ENCODE results near the gene CLMN. TPM values are rescaled to one million over a fixed set of nuclear protein-coding genes. Genes with fewer than 3 reads are reported as not detected.

CLMN gene
- total and polyA plus RNA-seq, 2 donors (not counting 1 experiment from before 2014, with no cell fraction given) = 9.6 to 51.5 TPM

GRCh38 chr14:95218006-95218405 lies 101.7 kb downstream of the CLMN start:
- POLR2A ChIA-PET = no interaction called here
- no peak for ATAC-seq (ENCODE audit: low read depth)
- Mint-ChIP-seq H3K27ac (no peak overlapping the region), H3K4me1 (peaks cover 6% of the 10 kb centered on the region), H3K4me3 (no peak overlapping the region), H3K9me3 (ENCODE audit: insufficient read depth) (peaks cover 6% of the 10 kb centered on the region), H3K27me3 (peaks cover 2% of the 10 kb centered on the region)
- H4K20me1 ChIP-seq (ENCODE audit: control insufficient read depth, insufficient read depth, low read length, poor library complexity, severe bottlenecking) = no peaks in the 10 kb centered on the region
- no peak overlapping the region for H3K4me2 ChIP-seq (replicated peaks; ENCODE audit: low read depth, low read length, poor library complexity, severe bottlenecking)
- peaks cover 0 to 11% (median 8%) of the 10 kb centered on the region in 3 donors for H3K9me3 ChIP-seq (ENCODE audit: control extremely low read depth in 1 of 3, control insufficient read depth in 2 of 3, insufficient read depth in 1 of 3, low read length in 2 of 3)
- H3K4me3 ChIP-seq (ENCODE audit: control extremely low read depth in 1 of 5, extremely low read depth in 1 of 5, insufficient read depth in 1 of 5, low read depth in 2 of 5, low read length in 4 of 5) = no peak overlapping the region
- peaks cover 0 to 9% of the 10 kb centered on the region in 2 experiments for H3K36me3 ChIP-seq (replicated peaks in 1 of 2; ENCODE audit: control extremely low read depth in 1 of 2, control insufficient read depth in 1 of 2, extremely low read depth in 1 of 2, insufficient read depth in 2 of 2, low read length in 1 of 2)
- WGBS (ENCODE audit: insufficient coverage) = 91% methylated on average over 2 of the region's 4 CpGs
- no peaks in the 10 kb centered on the region for H3K79me2 ChIP-seq (ENCODE audit: control insufficient read depth, insufficient read depth, low read length)
- no peak overlapping the region for H2AFZ ChIP-seq (ENCODE audit: insufficient read depth, low read depth, low read length, poor library complexity, severe bottlenecking)
- no peaks in the 10 kb centered on the region for H3K27me3 ChIP-seq (replicated peaks in 1 of 4; ENCODE audit: control extremely low read depth in 1 of 4, control insufficient read depth in 3 of 4, insufficient read depth in 4 of 4, low read length in 3 of 4)
- DNase-seq = no peak
- H3K9ac ChIP-seq (ENCODE audit: low read length) = no peak overlapping the region
- no peak overlapping the region for H3K27ac ChIP-seq (ENCODE audit: low read length in 2 of 2)
- intact Hi-C loops (cut with micrococcal nuclease) = no loop called here
- CTCF ChIA-PET = interaction anchor here (0.7 kb wide), 1 partner anchor 70 kb away, joined by 3 read pairs; no protein-coding TSS in a partner anchor
- TF ChIP-seq EZH2 (IDR thresholded peaks at IDR 0.05; ENCODE audit: borderline replicate concordance, insufficient read depth, low read depth, low read length, poor library complexity, severe bottlenecking) = no peak
- TF ChIP-seq, protein P1, sequence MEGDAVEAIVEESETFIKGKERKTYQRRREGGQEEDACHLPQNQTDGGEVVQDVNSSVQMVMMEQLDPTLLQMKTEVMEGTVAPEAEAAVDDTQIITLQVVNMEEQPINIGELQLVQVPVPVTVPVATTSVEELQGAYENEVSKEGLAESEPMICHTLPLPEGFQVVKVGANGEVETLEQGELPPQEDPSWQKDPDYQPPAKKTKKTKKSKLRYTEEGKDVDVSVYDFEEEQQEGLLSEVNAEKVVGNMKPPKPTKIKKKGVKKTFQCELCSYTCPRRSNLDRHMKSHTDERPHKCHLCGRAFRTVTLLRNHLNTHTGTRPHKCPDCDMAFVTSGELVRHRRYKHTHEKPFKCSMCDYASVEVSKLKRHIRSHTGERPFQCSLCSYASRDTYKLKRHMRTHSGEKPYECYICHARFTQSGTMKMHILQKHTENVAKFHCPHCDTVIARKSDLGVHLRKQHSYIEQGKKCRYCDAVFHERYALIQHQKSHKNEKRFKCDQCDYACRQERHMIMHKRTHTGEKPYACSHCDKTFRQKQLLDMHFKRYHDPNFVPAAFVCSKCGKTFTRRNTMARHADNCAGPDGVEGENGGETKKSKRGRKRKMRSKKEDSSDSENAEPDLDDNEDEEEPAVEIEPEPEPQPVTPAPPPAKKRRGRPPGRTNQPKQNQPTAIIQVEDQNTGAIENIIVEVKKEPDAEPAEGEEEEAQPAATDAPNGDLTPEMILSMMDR (IDR thresholded peaks at IDR 0.05) = no peak
- H3K4me1 ChIP-seq (ENCODE audit: control insufficient read depth in 2 of 2, insufficient read depth in 2 of 2, low read length in 2 of 2) = no peaks in the 10 kb centered on the region

DNA sequence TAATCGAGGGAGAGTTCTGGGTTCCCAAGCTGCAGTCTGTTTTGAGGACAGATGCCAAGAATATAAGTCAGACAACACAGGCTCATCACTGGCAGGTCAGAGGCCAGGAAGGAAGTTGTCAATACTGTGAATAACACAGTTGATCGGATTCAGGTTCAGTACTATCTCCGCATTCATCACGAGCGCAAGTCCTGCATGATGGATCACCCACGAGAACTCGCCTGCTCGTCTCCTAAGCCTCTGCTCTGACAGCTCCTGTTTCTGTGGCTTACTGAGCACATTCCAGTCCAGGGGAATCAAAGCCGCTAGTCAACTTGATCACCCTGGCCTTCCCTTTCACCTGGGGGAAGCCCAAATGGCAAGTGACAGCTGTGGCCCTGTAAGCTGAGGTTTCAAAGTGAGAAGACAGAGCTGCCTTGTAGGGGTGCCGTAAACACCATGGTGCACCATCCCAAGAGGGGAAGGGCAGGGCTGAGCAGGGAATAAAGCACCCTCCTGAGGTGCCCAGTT lies 102.3 kb downstream of the CLMN start:
- Histone ChIP-seq H3K4me2 (replicated peaks; ENCODE audit: low read depth, low read length, poor library complexity, severe bottlenecking) (no peak overlapping the region), H2AFZ (ENCODE audit: insufficient read depth, low read depth, low read length, poor library complexity, severe bottlenecking) (no peak overlapping the region), H3K27ac (ENCODE audit: low read length in 2 of 2) (no peak overlapping the region), H3K36me3 (replicated peaks in 1 of 2; ENCODE audit: control extremely low read depth in 1 of 2, control insufficient read depth in 1 of 2, extremely low read depth in 1 of 2, insufficient read depth in 2 of 2, low read length in 1 of 2) (peaks cover 0 to 9% of the 10 kb centered on the region in 2 experiments), H3K9ac (ENCODE audit: low read length) (no peak overlapping the region), H3K9me3 (ENCODE audit: control extremely low read depth in 1 of 3, control insufficient read depth in 2 of 3, insufficient read depth in 1 of 3, low read length in 2 of 3) (peaks cover 0 to 11% (median 8%) of the 10 kb centered on the region in 3 donors), H3K79me2 (ENCODE audit: control insufficient read depth, insufficient read depth, low read length) (no peaks in the 10 kb centered on the region), H3K4me1 (ENCODE audit: control insufficient read depth in 2 of 2, insufficient read depth in 2 of 2, low read length in 2 of 2) (no peaks in the 10 kb centered on the region), H4K20me1 (ENCODE audit: control insufficient read depth, insufficient read depth, low read length, poor library complexity, severe bottlenecking) (no peaks in the 10 kb centered on the region), H3K4me3 (ENCODE audit: control extremely low read depth in 1 of 5, extremely low read depth in 1 of 5, insufficient read depth in 1 of 5, low read depth in 2 of 5, low read length in 4 of 5) (no peak overlapping the region), H3K27me3 (replicated peaks in 1 of 4; ENCODE audit: control extremely low read depth in 1 of 4, control insufficient read depth in 3 of 4, insufficient read depth in 4 of 4, low read length in 3 of 4) (no peaks in the 10 kb centered on the region)
- intact Hi-C loops (cut with micrococcal nuclease) = no loop called here
- no peak for TF ChIP-seq EZH2 (IDR thresholded peaks at IDR 0.05; ENCODE audit: borderline replicate concordance, insufficient read depth, low read depth, low read length, poor library complexity, severe bottlenecking)
- TF ChIP-seq, protein P1 (IDR thresholded peaks at IDR 0.05) = no peak
- ChIA-PET CTCF (interaction anchor here (0.7 kb wide), 1 partner anchor 69 kb away, joined by 3 read pairs; no protein-coding TSS in a partner anchor), POLR2A (no interaction called here)
- no peak overlapping the region for H3K4me3 Mint-ChIP-seq
- peaks cover 6% of the 10 kb centered on the region for H3K9me3 Mint-ChIP-seq (ENCODE audit: insufficient read depth)
- 91% methylated on average over 9 of the region's 10 CpGs for WGBS (ENCODE audit: insufficient coverage)
- peaks cover 6% of the 10 kb centered on the region for H3K4me1 Mint-ChIP-seq
- DNase-seq = no peak
- no peak overlapping the region for H3K27ac Mint-ChIP-seq
- H3K27me3 Mint-ChIP-seq = peaks cover 2% of the 10 kb centered on the region
- no peak for ATAC-seq (ENCODE audit: low read depth)
